AG04449 (cell line): ENCODE measurements around the gene CDC5L.

Experiments
- CTCF ChIA-PET: fragments of 350-600 bp; formaldehyde crosslinking; extraction: SDS; loops from one replicate; lab custom pipeline; 2021; ENCODE audit warnings: antibody characterized with exemption; lab: Yijun Ruan, JAX
- POLR2A ChIA-PET: fragments of 400-600, 350-600 bp; formaldehyde crosslinking; extraction: SDS; loops from one replicate; lab custom pipeline; 2020; ENCODE audit warnings: antibody characterized with exemption, inconsistent platforms; lab: Yijun Ruan, JAX
- DNase-seq: peaks from one replicate; pipeline ENCODE4 v3.0.0-alpha.2; 2010; ENCODE audit warnings: low read depth, low spot score
- H3K4me3 ChIP-seq: 2 replicates; pipeline ENCODE4 v1.5.1; 2011; ENCODE audit warnings: low read depth, mild to moderate bottlenecking, control low read depth, low read length
- CTCF ChIP-seq: IDR thresholded peaks from one replicate; pipeline ENCODE4 v1.5.1; 2011; ENCODE audit warnings: mild to moderate bottlenecking, moderate library complexity, low read length, control low read depth, inconsistent platforms; ENCODE audit not compliant: insufficient read depth; ENCODE audit errors: missing control alignments

The CDC5L gene

DNA sequence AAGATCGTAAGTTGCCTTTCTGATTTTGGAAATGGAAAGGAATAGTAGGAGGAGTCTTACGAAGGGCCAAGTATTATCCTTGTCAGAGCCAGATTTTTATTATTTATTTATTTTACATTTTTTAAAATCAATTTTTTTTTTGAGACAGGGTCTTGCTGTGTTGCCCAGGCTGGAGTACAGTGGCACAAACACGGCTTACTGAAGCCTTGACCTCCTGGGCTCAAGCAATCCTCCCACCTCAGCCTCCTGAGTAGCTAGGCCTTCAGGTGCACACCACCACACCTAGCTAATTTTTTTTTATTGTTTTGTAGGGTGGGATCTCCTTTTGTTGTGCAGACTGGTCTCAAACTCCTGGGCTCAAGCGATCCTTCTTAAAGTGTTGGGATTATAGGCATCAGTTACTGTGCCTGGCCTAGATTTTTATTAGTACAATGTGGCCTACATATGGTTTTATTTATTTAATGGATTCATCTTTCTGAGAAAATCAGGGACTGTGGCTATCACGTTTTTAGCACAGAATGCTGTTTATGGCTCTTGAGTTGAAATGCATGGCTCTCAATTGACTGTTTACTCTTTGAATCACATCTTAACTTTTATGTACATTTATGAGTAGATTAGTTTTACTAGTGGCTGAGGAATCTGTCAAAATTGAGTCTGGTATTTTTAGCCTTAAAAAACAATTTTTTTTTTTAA lies 16.7 kb downstream of the CDC5L start:
- DNase-seq = no peak
- ChIA-PET POLR2A (no interaction called here), CTCF (interaction anchor here (0.7 to 1.8 kb wide), 2 partner anchors 17 to 20 kb away, joined by 3 read pairs; partner anchors contain the start of gene CDC5L)
- no peak overlapping the region for H3K4me3 ChIP-seq
- no peak for TF ChIP-seq CTCF

GRCh38 chr6:44404715-44405099 lies 17.2 kb downstream of the CDC5L start:
- no peak overlapping the region for H3K4me3 ChIP-seq
- POLR2A ChIA-PET = no interaction called here
- CTCF ChIA-PET = no interaction called here
- DNase-seq = no peak
- TF ChIP-seq CTCF = no peak

GRCh38 chr6:44407951-44408670 lies 20.6 kb downstream of the CDC5L start:
- ChIA-PET CTCF (interaction anchor here (1.8 to 3.2 kb wide), 2 partner anchors 23 to 47 kb away, joined by 4 to 11 read pairs; no protein-coding TSS in a partner anchor), POLR2A (interaction anchor here (0.6 kb wide), 1 partner anchor 8 kb away, joined by 3 read pairs; no protein-coding TSS in a partner anchor)
- DNase-seq = no peak
- no peak for TF ChIP-seq CTCF
- H3K4me3 ChIP-seq = no peak overlapping the region

- H3K4me3 ChIP-seq = no peak overlapping the region
- POLR2A ChIA-PET = interaction anchor here (1.1 kb wide), 1 partner anchor 22 kb away, joined by 3 read pairs; the partner anchor contains the start of gene CDC5L
- TF ChIP-seq CTCF = no peak
- no peak for DNase-seq
- CTCF ChIA-PET = interaction anchor here (1.2 to 3.2 kb wide), 4 partner anchors 15 to 97 kb away, joined by 3 to 11 read pairs (median 4); partner anchors contain the start of gene AARS2
These were observed 21.8 kb downstream of the CDC5L start for GRCh38 chr6:44409207-44409794.

GRCh38 chr6:44410363-44410762 lies 22.9 kb downstream of the CDC5L start:
- POLR2A ChIA-PET = no interaction called here
- H3K4me3 ChIP-seq = no peak overlapping the region
- DNase-seq = no peak
- TF ChIP-seq CTCF = no peak
- CTCF ChIA-PET = no interaction called here

DNA sequence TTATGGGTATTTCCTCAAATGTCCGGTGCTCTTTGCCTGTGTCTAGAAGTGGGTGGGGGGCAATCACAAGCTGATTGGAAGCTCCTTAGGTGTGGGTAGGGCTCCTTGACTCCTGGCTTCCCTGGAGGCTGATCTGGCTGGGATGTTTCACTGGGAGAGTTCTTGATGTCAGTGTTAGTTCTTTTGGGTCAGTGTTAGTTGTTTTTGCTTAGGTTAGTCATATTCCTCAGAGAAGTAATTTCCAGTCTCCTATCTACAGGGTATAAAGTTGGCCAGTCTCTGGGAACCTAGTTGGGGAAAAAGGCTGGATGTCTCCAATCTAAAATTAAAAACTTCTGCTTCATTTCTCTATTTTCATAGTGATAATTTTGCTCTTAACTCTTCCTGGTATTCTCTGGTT lies 23.6 kb downstream of the CDC5L start:
- TF ChIP-seq CTCF = no peak
- POLR2A ChIA-PET = no interaction called here
- DNase-seq = no peak
- H3K4me3 ChIP-seq = no peak overlapping the region
- CTCF ChIA-PET = no interaction called here
